ENCODE measurements around the gene CAMSAP3.

GRCh38 chr19:7582446-7582845 is 13.2 kb upstream of the CAMSAP3 start:
- TF ChIP-seq CTCF (IDR thresholded peaks at IDR 0.05), result no peak
- TF ChIP-seq POLR2A (IDR thresholded peaks at IDR 0.05; ENCODE audit: low read length), result no peak
- no peak for TF ChIP-seq MAX (IDR thresholded peaks at IDR 0.05)
